Measurements from ENCODE around the gene SIRPA.

Gene SIRPA

GRCh38 chr20:1930165-1930564 lies 35.0 kb downstream of the SIRPA start:
- in situ Hi-C loops (cut with MboI; ENCODE audit: low sequenced_read_pairs) = no loop called here

- in situ Hi-C loops (cut with MboI; ENCODE audit: low sequenced_read_pairs) = no loop called here
These were observed 36.6 kb downstream of the SIRPA start for GRCh38 chr20:1931830-1932229.

- in situ Hi-C loops (cut with MboI; ENCODE audit: low sequenced_read_pairs) = no loop called here
These were observed 37.8 kb downstream of the SIRPA start for GRCh38 chr20:1932971-1933370.

GRCh38 chr20:1933465-1933870 lies 38.3 kb downstream of the SIRPA start:
- in situ Hi-C loops (cut with MboI; ENCODE audit: low sequenced_read_pairs) = no loop called here

- in situ Hi-C loops (cut with MboI; ENCODE audit: low sequenced_read_pairs) = no loop called here
These were observed 38.9 kb downstream of the SIRPA start for GRCh38 chr20:1934156-1934555.

- in situ Hi-C loops (cut with MboI; ENCODE audit: low sequenced_read_pairs) = no loop called here
These were observed 39.7 kb downstream of the SIRPA start for GRCh38 chr20:1934721-1935573.

- in situ Hi-C loops (cut with MboI; ENCODE audit: low sequenced_read_pairs) = no loop called here
These were observed 40.6 kb downstream of the SIRPA start for GRCh38 chr20:1935696-1936366.

GRCh38 chr20:1937316-1937976 lies 42.2 kb downstream of the SIRPA start:
- in situ Hi-C loops (cut with MboI; ENCODE audit: low sequenced_read_pairs) = no loop called here

- in situ Hi-C loops (cut with MboI; ENCODE audit: low sequenced_read_pairs) = no loop called here
These were observed 43.5 kb downstream of the SIRPA start for GRCh38 chr20:1938464-1939269.

- in situ Hi-C loops (cut with MboI; ENCODE audit: low sequenced_read_pairs) = no loop called here
These were observed 44.0 kb downstream of the SIRPA start for GRCh38 chr20:1939270-1939595.

GRCh38 chr20:1940581-1940980 lies 45.4 kb downstream of the SIRPA start:
- in situ Hi-C loops (cut with MboI; ENCODE audit: low sequenced_read_pairs) = no loop called here

GRCh38 chr20:1941226-1941625 lies 46.0 kb downstream of the SIRPA start:
- in situ Hi-C loops (cut with MboI; ENCODE audit: low sequenced_read_pairs) = no loop called here

GRCh38 chr20:1942061-1942460 lies 46.9 kb downstream of the SIRPA start:
- in situ Hi-C loops (cut with MboI; ENCODE audit: low sequenced_read_pairs) = no loop called here

- in situ Hi-C loops (cut with MboI; ENCODE audit: low sequenced_read_pairs) = no loop called here
These were observed 47.5 kb downstream of the SIRPA start for GRCh38 chr20:1942486-1943274.

- in situ Hi-C loops (cut with MboI; ENCODE audit: low sequenced_read_pairs) = no loop called here
These were observed 48.2 kb downstream of the SIRPA start for GRCh38 chr20:1943275-1944002.

- in situ Hi-C loops (cut with MboI; ENCODE audit: low sequenced_read_pairs) = no loop called here
These were observed 49.3 kb downstream of the SIRPA start for GRCh38 chr20:1944345-1945091.

GRCh38 chr20:1945134-1945618 lies 50.0 kb downstream of the SIRPA start:
- in situ Hi-C loops (cut with MboI; ENCODE audit: low sequenced_read_pairs) = no loop called here

- in situ Hi-C loops (cut with MboI; ENCODE audit: low sequenced_read_pairs) = no loop called here
These were observed 50.5 kb downstream of the SIRPA start for GRCh38 chr20:1945660-1946059.

GRCh38 chr20:1946442-1946761 lies 51.2 kb downstream of the SIRPA start:
- in situ Hi-C loops (cut with MboI; ENCODE audit: low sequenced_read_pairs) = no loop called here

All from HL-60/S4 (cell line).